SK-N-SH (cell line): ENCODE results near the gene MARCHF10. TPM values are rescaled to one million over a fixed set of nuclear protein-coding genes. Genes with fewer than 3 reads are reported as not detected.

Experiments used
- CTCF ChIA-PET: fragments of 300-600, 350-600 bp; formaldehyde crosslinking; extraction: SDS; loops from one replicate; lab custom pipeline; 2021; lab: Yijun Ruan, JAX
- POLR2A ChIA-PET: fragments of 350-600 bp; sonication (Branson Sonifier 250); formaldehyde crosslinking; extraction: SDS; loops from one replicate; lab custom pipeline; 2020; ENCODE audit warnings: antibody characterized with exemption, inconsistent platforms; lab: Yijun Ruan, JAX
- DNase-seq: peaks from one replicate; pipeline ENCODE4 v3.0.0; 2012
- H2AFZ ChIP-seq: fragments of 200-600 bp; sonication (generic); 2 replicates; pipeline ENCODE4 v1.8.1; 2016; ENCODE audit warnings: antibody characterized with exemption, mild to moderate bottlenecking, low read depth
- H3F3A ChIP-seq: fragments of 200-600 bp; sonication (generic); replicated peaks from 2 replicates; pipeline ENCODE3; 2016; ENCODE audit warnings: antibody characterized with exemption, mild to moderate bottlenecking; ENCODE audit not compliant: insufficient read depth
- H3K27ac ChIP-seq, 2 experiments: fragments of 200-500 bp in 1 of 2; fragments of 200-600 bp in 1 of 2; sonication (Bioruptor generic) in 1 of 2; sonication (generic), shearing (Covaris generic) in 1 of 2; 2 replicates each; pipeline versions ENCODE4 v1.5.1 to v1.6.1; 2014 to 2016; ENCODE audit warnings: low read depth in 2 of 2, inconsistent platforms in 1 of 2, low read length in 1 of 2, mild to moderate bottlenecking in 1 of 2, mixed read lengths in 1 of 2
- H3K27me3 ChIP-seq: fragments of 200-600 bp; sonication (generic), shearing (Covaris generic); 2 replicates; pipeline ENCODE4 v1.6.1; 2016; ENCODE audit warnings: mixed run types; ENCODE audit not compliant: insufficient read depth
- H3K36me3 ChIP-seq, 2 experiments: fragments of 200-500 bp in 1 of 2; fragments of 200-600 bp in 1 of 2; sonication (Bioruptor generic) in 1 of 2; sonication (generic) in 1 of 2; replicated peaks in 1 of 2; 2 replicates each; pipeline versions ENCODE3 to v1.5.1; 2014 to 2016; ENCODE audit warnings: low read length in 1 of 2, mild to moderate bottlenecking in 1 of 2; ENCODE audit not compliant: insufficient read depth in 2 of 2, control insufficient read depth in 1 of 2
- H3K4me1 ChIP-seq, 2 experiments: fragments of 200-500 bp in 1 of 2; fragments of 200-600 bp in 1 of 2; sonication (Bioruptor generic) in 1 of 2; sonication (generic), shearing (Covaris generic) in 1 of 2; 2 replicates each; pipeline versions ENCODE4 v1.5.1 to v1.6.1; 2014 to 2016; ENCODE audit warnings: low read depth in 1 of 2, low read length in 1 of 2, mixed run types in 1 of 2; ENCODE audit not compliant: insufficient read depth in 2 of 2, control insufficient read depth in 1 of 2
- H3K4me2 ChIP-seq: fragments of 200-600 bp; sonication (generic), shearing (Covaris generic); 2 replicates; pipeline ENCODE4 v1.6.1; 2017; ENCODE audit warnings: mixed run types
- H3K4me3 ChIP-seq, 2 experiments: fragments of 200-500 bp in 1 of 2; fragments of 200-600 bp in 1 of 2; sonication (Bioruptor generic) in 1 of 2; sonication (generic), shearing (Covaris generic) in 1 of 2; 2 replicates each; pipeline versions ENCODE4 v1.5.1 to v1.8.1; 2014 to 2016; ENCODE audit warnings: low read depth in 2 of 2, inconsistent platforms in 1 of 2, low read length in 1 of 2, mild to moderate bottlenecking in 1 of 2, mixed read lengths in 1 of 2, moderate library complexity in 1 of 2
- H3K79me2 ChIP-seq: fragments of 200-600 bp; sonication (generic); 2 replicates; pipeline ENCODE4 v1.8.1; 2017; ENCODE audit warnings: mild to moderate bottlenecking; ENCODE audit not compliant: insufficient read depth
- H3K9ac ChIP-seq: fragments of 200-600 bp; sonication (generic); 2 replicates; pipeline ENCODE4 v1.6.1; 2017; ENCODE audit warnings: mixed run types
- H3K9me2 ChIP-seq: fragments of 200-600 bp; sonication (generic); 2 replicates; pipeline ENCODE4 v1.6.1; 2017; ENCODE audit warnings: mixed run types
- H3K9me3 ChIP-seq: fragments of 200-600 bp; sonication (generic); 2 replicates; pipeline ENCODE4 v1.6.1; 2017; ENCODE audit warnings: mixed run types, mild to moderate bottlenecking, moderate library complexity
- H4K20me1 ChIP-seq: fragments of 200-600 bp; sonication (generic); 2 replicates; pipeline ENCODE4 v1.6.1; 2017; ENCODE audit warnings: mild to moderate bottlenecking, mixed run types; ENCODE audit not compliant: insufficient read depth
- CHD2 ChIP-seq: fragments of 150-350 bp; IDR thresholded peaks from 2 replicates; pipeline ENCODE4 v1.6.1; 2018; ENCODE audit warnings: low read length; ENCODE audit not compliant: partially characterized antibody
- EZH2phosphoT487 ChIP-seq: fragments of 200-600 bp; sonication (generic); IDR thresholded peaks from 2 replicates; pipeline ENCODE4 v1.6.1; 2017; ENCODE audit warnings: low read depth, mixed run types, mild to moderate bottlenecking, antibody characterized with exemption, moderate library complexity, borderline replicate concordance
- FOSL2 ChIP-seq: IDR thresholded peaks from 2 replicates; pipeline ENCODE4 v1.4.0; 2012; ENCODE audit warnings: low read depth, mild to moderate bottlenecking, moderate library complexity, borderline replicate concordance
- FOXM1 ChIP-seq: IDR thresholded peaks from 2 replicates; pipeline ENCODE4 v1.4.0; 2012; ENCODE audit warnings: low read depth, mild to moderate bottlenecking
- GABPA ChIP-seq: IDR thresholded peaks from 2 replicates; pipeline ENCODE4 v1.4.0; 2012; ENCODE audit warnings: low read depth, mild to moderate bottlenecking
- GATA2 ChIP-seq: sonication (generic); formaldehyde crosslinking; IDR thresholded peaks from 2 replicates; pipeline ENCODE4 v1.5.0; 2020; ENCODE audit warnings: mild to moderate bottlenecking, missing genetic modification reagents
- JUND ChIP-seq: IDR thresholded peaks from 2 replicates; pipeline ENCODE4 v1.4.0; 2012
- MAX ChIP-seq: IDR thresholded peaks from 2 replicates; pipeline ENCODE4 v1.4.0; 2012; ENCODE audit warnings: low read depth
- MEF2A ChIP-seq: IDR thresholded peaks from 2 replicates; pipeline ENCODE4 v1.4.0; 2012; ENCODE audit warnings: low read depth, borderline replicate concordance
- PBX3 ChIP-seq: IDR thresholded peaks from 2 replicates; pipeline ENCODE4; 2012
- RCOR1 ChIP-seq: fragments of 150-350 bp; IDR thresholded peaks from 2 replicates; pipeline ENCODE4 v1.6.1; 2017; ENCODE audit warnings: antibody characterized with exemption, low read length
- REST ChIP-seq: IDR thresholded peaks from 2 replicates; pipeline ENCODE4 v1.6.1; 2012; ENCODE audit warnings: mild to moderate bottlenecking, low read depth, low read length, moderate library complexity
- RFX5 ChIP-seq: IDR thresholded peaks from 2 replicates; pipeline ENCODE4 v1.6.1; 2012; ENCODE audit warnings: mild to moderate bottlenecking, improper control_type of control experiment, low read length
- SMC3 ChIP-seq: IDR thresholded peaks from 2 replicates; pipeline ENCODE4 v1.6.1; 2012; ENCODE audit warnings: low read depth, low read length, improper control_type of control experiment
- TAF1 ChIP-seq: IDR thresholded peaks from 2 replicates; pipeline ENCODE4 v1.6.1; 2012; ENCODE audit warnings: low read depth, mild to moderate bottlenecking, low read length, moderate library complexity, borderline replicate concordance
- TEAD4 ChIP-seq: IDR thresholded peaks from 2 replicates; pipeline ENCODE4 v1.4.0; 2012; ENCODE audit warnings: mild to moderate bottlenecking, borderline replicate concordance; ENCODE audit not compliant: insufficient read depth
- YY1 ChIP-seq: IDR thresholded peaks from 2 replicates; pipeline ENCODE4 v1.4.0; 2012; ENCODE audit warnings: low read depth, mild to moderate bottlenecking
- WGBS: methylation state at CpG from one replicate; pipeline ENCODE4 v1.1.6; 2017; ENCODE audit warnings: low lambda C conversion rate; 5-methylcytosine and 5-hydroxymethylcytosine counted together
- polyA plus RNA-seq, 3 experiments: library from polyadenylated mRNA; depleted of rRNA; stranded (reverse); fragments of >200 nt; gene quantifications; 2 replicates each; pipeline ENCODE4 v1.2.3, GENCODE V29; 2012

MARCHF10 gene
- polyA plus RNA-seq, 1 of the 3 experiments (the other 2 are of a cell fraction) = 0.16 TPM

- Histone ChIP-seq H3K9me2 (no peaks in the 10 kb centered on the region), H3K4me1 (no peaks in the 10 kb centered on the region), H4K20me1 (no peaks in the 10 kb centered on the region), H3K9ac (no peak overlapping the region), H3F3A (no peaks in the 10 kb centered on the region), H3K4me2 (no peak overlapping the region), H3K4me3 (no peak overlapping the region), H3K9me3 (no peaks in the 10 kb centered on the region), H3K27ac (no peak overlapping the region), H2AFZ (no peak overlapping the region), H3K79me2 (no peaks in the 10 kb centered on the region), H3K27me3 (no peaks in the 10 kb centered on the region), H3K36me3 (no peaks in the 10 kb centered on the region)
- ChIA-PET CTCF (interaction anchor here (1.0 to 1.2 kb wide), 2 partner anchors 9 to 224 kb away, joined by 3 read pairs; no protein-coding TSS in a partner anchor), POLR2A (no interaction called here)
- 81% methylated on average over 7 of the region's 7 CpGs for WGBS
- DNase-seq = no peak
- TF ChIP-seq MAX (no peak), GABPA (no peak), EZH2phosphoT487 (no peak), REST (no peak), PBX3 (no peak), SMC3 (no peak), FOSL2 (no peak), GATA2 (CRISPR knock-in tag) (no peak), RFX5 (no peak), RCOR1 (no peak), TEAD4 (no peak), JUND (no peak)
Measured at GRCh38 chr17:62744259-62744658, 63.9 kb downstream of the MARCHF10 start.

GRCh38 chr17:62741290-62741689 is 66.8 kb downstream of the MARCHF10 start:
- Histone ChIP-seq H3K27ac (no peak overlapping the region), H3K9me2 (no peaks in the 10 kb centered on the region), H3K4me3 (no peak overlapping the region), H3K27me3 (no peaks in the 10 kb centered on the region), H3K36me3 (no peaks in the 10 kb centered on the region), H3K4me2 (no peak overlapping the region), H3K9ac (no peak overlapping the region), H2AFZ (no peak overlapping the region), H3K9me3 (no peaks in the 10 kb centered on the region), H3F3A (no peaks in the 10 kb centered on the region), H3K4me1 (no peaks in the 10 kb centered on the region), H4K20me1 (no peaks in the 10 kb centered on the region), H3K79me2 (no peaks in the 10 kb centered on the region)
- TF ChIP-seq EZH2phosphoT487 = no peak
- no peak for TF ChIP-seq RCOR1
- TF ChIP-seq YY1 = no peak
- TF ChIP-seq FOXM1 = no peak
- TF ChIP-seq REST = no peak
- no peak for TF ChIP-seq MEF2A
- no peak for TF ChIP-seq RFX5
- TF ChIP-seq MAX = no peak
- no peak for TF ChIP-seq GABPA
- no peak for TF ChIP-seq TAF1
- TF ChIP-seq PBX3 = no peak
- no peak for TF ChIP-seq GATA2 (CRISPR knock-in tag)
- no peak for TF ChIP-seq CHD2
- CTCF ChIA-PET = interaction anchor here (1.0 kb wide), 1 partner anchor 20 kb away, joined by 3 read pairs; no protein-coding TSS in a partner anchor
- no peak for DNase-seq
- POLR2A ChIA-PET = no interaction called here
- WGBS = 87% methylated on average over 4 of the region's 4 CpGs
